LNCaP clone FGC (cell line): Measurements from ENCODE around the gene EOLA2.
"Not testable (repeated sequence)": the region's sequence is repeated elsewhere in the genome, so short reads cannot be mapped to it uniquely, and the experiment has no call there.

ENCODE experiments used
- DNase-seq: peaks from one replicate; pipeline ENCODE4 v3.0.0-alpha.2; 2011; ENCODE audit warnings: low read depth
- H3K4me3 ChIP-seq: 2 replicates; pipeline ENCODE4 v1.5.1; 2011; ENCODE audit warnings: mild to moderate bottlenecking, low read depth, low read length, control low read depth
- CTCF ChIP-seq: IDR thresholded peaks from 2 replicates; pipeline ENCODE4 v1.5.1; 2012; ENCODE audit warnings: mild to moderate bottlenecking; ENCODE audit not compliant: control insufficient read depth, insufficient read depth; ENCODE audit errors: extremely low read depth

Gene EOLA2

GRCh38 chrX:149962010-149962409 is 23.7 kb upstream of the EOLA2 start:
- TF ChIP-seq CTCF = no peak
- DNase-seq = no peak
- H3K4me3 ChIP-seq = no peak overlapping the region

GRCh38 chrX:149961572-149961971 is 23.3 kb upstream of the EOLA2 start:
- TF ChIP-seq CTCF = no peak
- no peak overlapping the region for H3K4me3 ChIP-seq
- no peak for DNase-seq

- peak; percentile 19 for DNase-seq
- peak; percentile 42 for TF ChIP-seq CTCF
- no peak overlapping the region for H3K4me3 ChIP-seq
Measured at GRCh38 chrX:149950681-149951080, 12.4 kb upstream of the EOLA2 start.

- TF ChIP-seq CTCF = no peak
- DNase-seq = no peak
- H3K4me3 ChIP-seq = no peak overlapping the region
Measured at GRCh38 chrX:149949743-149950436, 11.6 kb upstream of the EOLA2 start.

- no peak for TF ChIP-seq CTCF
- DNase-seq = no peak
- no peak overlapping the region for H3K4me3 ChIP-seq
Measured at GRCh38 chrX:149948016-149948415, 9.7 kb upstream of the EOLA2 start.

GRCh38 chrX:149946932-149947331 is 8.6 kb upstream of the EOLA2 start:
- DNase-seq, H3K4me3 ChIP-seq: not testable (repeated sequence)

GRCh38 chrX:149945820-149946219 is 7.5 kb upstream of the EOLA2 start:
- not testable (repeated sequence) for H3K4me3 ChIP-seq

GRCh38 chrX:149945087-149945670 is 6.9 kb upstream of the EOLA2 start:
- not testable (repeated sequence) for H3K4me3 ChIP-seq, DNase-seq

More at GRCh38 chrX:149945820-149946219, 7.5 kb upstream of the EOLA2 start:
- not testable (repeated sequence) for DNase-seq
